VCaP (cell line): ENCODE results near the gene DIAPH3.

Experiments
- H3K27ac ChIP-seq: fragments of 450-650 bp; 2 replicates; pipeline ENCODE4 v1.5.1; 2017
- CTCF ChIP-seq: fragments of 450-650 bp; conservative IDR thresholded peaks from 2 replicates; pipeline ENCODE4 v1.5.1; 2017; ENCODE audit warnings: mild to moderate bottlenecking, moderate library complexity

Gene DIAPH3

GRCh38 chr13:59997976-59998375 lies 165.8 kb downstream of the DIAPH3 start:
- H3K27ac ChIP-seq: no peak overlapping the region
- no peak for TF ChIP-seq CTCF

GRCh38 chr13:59996461-59996980 lies 167.2 kb downstream of the DIAPH3 start:
- no peak for TF ChIP-seq CTCF
- H3K27ac ChIP-seq: no peak overlapping the region

GRCh38 chr13:59991395-59991794 lies 172.3 kb downstream of the DIAPH3 start:
- no peak for TF ChIP-seq CTCF
- H3K27ac ChIP-seq: no peak overlapping the region

GRCh38 chr13:59982631-59983382 lies 180.9 kb downstream of the DIAPH3 start:
- H3K27ac ChIP-seq: no peak overlapping the region
- TF ChIP-seq CTCF: no peak

- no peak overlapping the region for H3K27ac ChIP-seq
- TF ChIP-seq CTCF: no peak
These were observed 184.1 kb downstream of the DIAPH3 start for GRCh38 chr13:59979589-59979988.

- H3K27ac ChIP-seq: no peak overlapping the region
- TF ChIP-seq CTCF: no peak
These were observed 184.9 kb downstream of the DIAPH3 start for GRCh38 chr13:59978862-59979261.

GRCh38 chr13:59976856-59977255 lies 186.9 kb downstream of the DIAPH3 start:
- no peak for TF ChIP-seq CTCF

More at GRCh38 chr13:59976856-59977255, 186.9 kb downstream of the DIAPH3 start:
- no peak overlapping the region for H3K27ac ChIP-seq
